Natural killer cell (primary cell): Measurements from ENCODE around the gene KDM4C. TPM values are rescaled to one million over a fixed set of nuclear protein-coding genes. Genes with fewer than 3 reads are reported as not detected.
"Not testable (repeated sequence)": the region's sequence is repeated elsewhere in the genome, so short reads cannot be mapped to it uniquely, and the experiment has no call there.

Source experiments
- ATAC-seq, 3 donors: fragments of 150-1000 bp in 2 of 3; fragments of 200-7000 bp in 1 of 3; cut with Tn5 transposase; 1 replicate in 1 of 3; 2 replicates in 2 of 3; pipeline ENCODE4 v1.10.0; 2021; ENCODE audit warnings: mild to moderate bottlenecking in 2 of 3, moderate library complexity in 2 of 3
- DNase-seq, 2 donors: peaks; one replicate each; pipeline versions ENCODE4 v3.0.0 to v3.0.0-alpha.2; 2013 to 2021; ENCODE audit warnings: mixed read lengths in 1 of 2
- H3K27ac ChIP-seq: one replicate; pipeline ENCODE4 v1.5.1; 2013; ENCODE audit warnings: mild to moderate bottlenecking, low read length
- H3K27me3 ChIP-seq: one replicate; pipeline ENCODE4 v1.6.1; 2013; ENCODE audit warnings: low read length; ENCODE audit not compliant: control insufficient read depth, insufficient read depth
- H3K36me3 ChIP-seq: one replicate; pipeline ENCODE4 v1.6.1; 2013; ENCODE audit warnings: low read length; ENCODE audit not compliant: control insufficient read depth, insufficient read depth
- H3K4me1 ChIP-seq: one replicate; pipeline ENCODE4 v1.6.1; 2013; ENCODE audit warnings: low read length; ENCODE audit not compliant: control insufficient read depth, insufficient read depth
- H3K4me3 ChIP-seq: one replicate; pipeline ENCODE4 v1.5.1; 2013; ENCODE audit warnings: low read length
- H3K9me3 ChIP-seq: one replicate; pipeline ENCODE4 v1.6.1; 2013; ENCODE audit warnings: low read length; ENCODE audit not compliant: control insufficient read depth, insufficient read depth
- H3K27ac Mint-ChIP-seq, 2 donors: one replicate each; pipeline ENCODE4 v1.8.0; 2022; ENCODE audit warnings: mild to moderate bottlenecking in 2 of 2, mixed read lengths in 2 of 2, moderate library complexity in 1 of 2
- H3K27me3 Mint-ChIP-seq, 2 donors: one replicate each; pipeline ENCODE4 v1.8.0; 2022; ENCODE audit warnings: low read depth in 2 of 2, mixed read lengths in 2 of 2
- H3K36me3 Mint-ChIP-seq: one replicate; pipeline ENCODE4 v1.8.0; 2022; ENCODE audit warnings: mixed read lengths
- H3K4me1 Mint-ChIP-seq, 2 donors: one replicate each; pipeline ENCODE4 v1.8.0; 2022; ENCODE audit warnings: mixed read lengths in 2 of 2
- H3K4me3 Mint-ChIP-seq: one replicate; pipeline ENCODE4 v1.8.0; 2022; ENCODE audit warnings: mild to moderate bottlenecking, moderate library complexity, mixed read lengths
- H3K9me3 Mint-ChIP-seq, 2 donors: one replicate each; pipeline ENCODE4 v1.8.0; 2022; ENCODE audit warnings: mixed read lengths in 2 of 2
- WGBS: methylation state at CpG from one replicate; pipeline ENCODE4 v1.1.7; 2013; ENCODE audit warnings: missing lambda C conversion rate; ENCODE audit not compliant: insufficient coverage; 5-methylcytosine and 5-hydroxymethylcytosine counted together
- intact Hi-C: fragments of 100-400 bp; cut with micrococcal nuclease; formaldehyde crosslinking; loops from one replicate; pipeline ENCODE4 v1.14.2; 2022
- total RNA-seq, 4 donors: library from RNA; stranded (reverse); fragments of 120-200 nt in 1 of 4; gene quantifications; one replicate each; pipeline versions ENCODE4 v1.2.3 to v1.2.4, GENCODE V29; 2013 to 2022
- TF ChIP-seq, protein P1 (sequence below): fragments of 200-600 bp; IDR thresholded peaks from one replicate; pipeline ENCODE4 v1.8.0; 2022; ENCODE audit warnings: antibody characterized with exemption

Gene KDM4C
- total RNA-seq, 3 donors from 2014 or later (not counting 1 experiment from before 2014, with no cell fraction given): 115 to 137 (median 116) TPM

DNA sequence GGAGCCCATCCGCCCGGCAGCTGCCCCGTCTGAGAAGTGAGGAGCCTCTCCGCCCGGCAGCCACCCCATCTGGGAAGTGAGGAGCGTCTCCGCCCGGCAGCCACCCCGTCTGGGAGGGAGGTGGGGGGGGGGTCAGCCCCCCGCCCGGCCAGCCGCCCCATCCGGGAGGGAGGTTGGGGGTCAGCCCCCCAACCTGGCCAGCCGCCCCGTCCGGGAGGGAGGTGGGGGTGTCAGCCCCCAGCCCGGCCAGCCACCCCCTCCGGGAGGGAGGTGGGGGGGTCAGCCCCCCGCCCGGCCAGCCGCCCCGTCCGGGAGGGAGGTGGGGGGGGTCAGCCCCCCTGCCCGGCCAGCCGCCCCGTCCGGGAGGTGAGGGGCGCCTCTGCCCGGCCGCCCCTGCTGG lies 49.9 kb downstream of the KDM4C start:
- H3K9me3 Mint-ChIP-seq, H3K27me3 Mint-ChIP-seq, intact Hi-C loops: not testable (repeated sequence)

DNA sequence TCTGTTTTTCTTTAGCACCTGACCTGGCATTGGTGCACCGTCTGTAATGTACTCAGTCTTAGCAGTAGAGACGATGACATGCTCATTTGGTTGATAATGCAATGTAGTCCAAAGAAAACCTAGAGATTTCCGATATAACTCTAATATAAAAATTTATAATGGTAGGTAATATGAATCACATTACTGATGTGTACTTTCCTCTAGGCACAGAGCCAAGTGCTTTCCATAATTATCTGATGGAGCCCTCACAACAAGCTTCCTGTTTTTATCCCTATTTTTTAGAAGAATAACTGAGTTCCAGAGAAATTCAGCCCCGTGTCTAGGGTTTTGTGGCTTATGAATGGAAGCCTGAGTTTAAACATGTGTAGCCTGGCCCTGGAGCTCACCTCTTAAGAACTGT lies 53.7 kb downstream of the KDM4C start:
- no peak overlapping the region for H3K4me3 ChIP-seq
- 98% methylated on average over 2 of the region's 4 CpGs for WGBS
- H3K36me3 ChIP-seq: peaks cover 20% of the 10 kb centered on the region
- H3K4me3 Mint-ChIP-seq: no peak overlapping the region
- no peaks in the 10 kb centered on the region for H3K36me3 Mint-ChIP-seq
- H3K9me3 ChIP-seq: no peaks in the 10 kb centered on the region
- no peaks in the 10 kb centered on the region for H3K27me3 ChIP-seq
- H3K27me3 Mint-ChIP-seq: no peaks in the 10 kb centered on the region
- no peak overlapping the region for H3K27ac Mint-ChIP-seq
- no peak for ATAC-seq
- H3K9me3 Mint-ChIP-seq: no peaks in the 10 kb centered on the region
- intact Hi-C loops: no loop called here
- TF ChIP-seq, protein P1, sequence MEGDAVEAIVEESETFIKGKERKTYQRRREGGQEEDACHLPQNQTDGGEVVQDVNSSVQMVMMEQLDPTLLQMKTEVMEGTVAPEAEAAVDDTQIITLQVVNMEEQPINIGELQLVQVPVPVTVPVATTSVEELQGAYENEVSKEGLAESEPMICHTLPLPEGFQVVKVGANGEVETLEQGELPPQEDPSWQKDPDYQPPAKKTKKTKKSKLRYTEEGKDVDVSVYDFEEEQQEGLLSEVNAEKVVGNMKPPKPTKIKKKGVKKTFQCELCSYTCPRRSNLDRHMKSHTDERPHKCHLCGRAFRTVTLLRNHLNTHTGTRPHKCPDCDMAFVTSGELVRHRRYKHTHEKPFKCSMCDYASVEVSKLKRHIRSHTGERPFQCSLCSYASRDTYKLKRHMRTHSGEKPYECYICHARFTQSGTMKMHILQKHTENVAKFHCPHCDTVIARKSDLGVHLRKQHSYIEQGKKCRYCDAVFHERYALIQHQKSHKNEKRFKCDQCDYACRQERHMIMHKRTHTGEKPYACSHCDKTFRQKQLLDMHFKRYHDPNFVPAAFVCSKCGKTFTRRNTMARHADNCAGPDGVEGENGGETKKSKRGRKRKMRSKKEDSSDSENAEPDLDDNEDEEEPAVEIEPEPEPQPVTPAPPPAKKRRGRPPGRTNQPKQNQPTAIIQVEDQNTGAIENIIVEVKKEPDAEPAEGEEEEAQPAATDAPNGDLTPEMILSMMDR: no peak
- H3K4me1 ChIP-seq: no peaks in the 10 kb centered on the region
- DNase-seq: no peak
- H3K4me1 Mint-ChIP-seq: peaks cover 4 to 10% of the 10 kb centered on the region in 2 donors
- no peak overlapping the region for H3K27ac ChIP-seq

More for the DNA sequence above, 49.9 kb downstream of the KDM4C start:
- WGBS: 93% methylated on average over 3 of the region's 30 CpGs
- not testable (repeated sequence) for H3K9me3 ChIP-seq, H3K4me3 ChIP-seq, H3K4me1 Mint-ChIP-seq, H3K4me3 Mint-ChIP-seq, H3K36me3 ChIP-seq, H3K27me3 ChIP-seq, H3K27ac Mint-ChIP-seq, H3K36me3 Mint-ChIP-seq, H3K4me1 ChIP-seq, H3K27ac ChIP-seq, DNase-seq, ATAC-seq

DNA sequence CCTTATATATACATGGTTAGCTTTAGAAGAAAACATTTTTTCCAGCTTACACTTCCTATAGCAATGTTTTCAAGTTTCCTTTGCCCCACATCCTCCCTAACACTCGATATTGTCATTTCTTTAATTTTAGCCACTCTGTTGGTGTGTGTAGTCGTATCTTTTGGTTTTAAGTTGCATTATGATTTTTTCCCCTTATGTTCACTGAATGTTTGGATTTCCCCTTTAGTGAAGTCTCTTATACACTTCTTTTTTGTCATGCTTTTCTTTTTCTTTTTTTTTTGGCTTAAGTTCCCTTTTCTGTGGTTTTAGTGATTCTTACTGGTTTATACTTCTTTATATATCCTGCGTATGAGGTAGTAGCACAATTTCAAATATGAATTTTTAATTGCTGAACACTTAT lies 58.8 kb downstream of the KDM4C start:
- Histone ChIP-seq H3K36me3 (peaks cover 19% of the 10 kb centered on the region), H3K9me3 (no peaks in the 10 kb centered on the region), H3K27ac (no peak overlapping the region), H3K4me3 (no peak overlapping the region), H3K4me1 (no peaks in the 10 kb centered on the region), H3K27me3 (no peaks in the 10 kb centered on the region)
- H3K36me3 Mint-ChIP-seq: no peaks in the 10 kb centered on the region
- H3K27me3 Mint-ChIP-seq: no peaks in the 10 kb centered on the region
- no peak overlapping the region for H3K4me3 Mint-ChIP-seq
- H3K4me1 Mint-ChIP-seq: peaks cover 24 to 30% of the 10 kb centered on the region in 2 donors
- DNase-seq: no peak
- ATAC-seq: no peak
- TF ChIP-seq, protein P1: no peak
- H3K9me3 Mint-ChIP-seq: no peaks in the 10 kb centered on the region
- intact Hi-C loops: no loop called here
- WGBS: no CpG with 5 or more reads among the region's 3 CpGs
- H3K27ac Mint-ChIP-seq: peak overlapping the region in 1 of 2 donors; percentile 24

DNA sequence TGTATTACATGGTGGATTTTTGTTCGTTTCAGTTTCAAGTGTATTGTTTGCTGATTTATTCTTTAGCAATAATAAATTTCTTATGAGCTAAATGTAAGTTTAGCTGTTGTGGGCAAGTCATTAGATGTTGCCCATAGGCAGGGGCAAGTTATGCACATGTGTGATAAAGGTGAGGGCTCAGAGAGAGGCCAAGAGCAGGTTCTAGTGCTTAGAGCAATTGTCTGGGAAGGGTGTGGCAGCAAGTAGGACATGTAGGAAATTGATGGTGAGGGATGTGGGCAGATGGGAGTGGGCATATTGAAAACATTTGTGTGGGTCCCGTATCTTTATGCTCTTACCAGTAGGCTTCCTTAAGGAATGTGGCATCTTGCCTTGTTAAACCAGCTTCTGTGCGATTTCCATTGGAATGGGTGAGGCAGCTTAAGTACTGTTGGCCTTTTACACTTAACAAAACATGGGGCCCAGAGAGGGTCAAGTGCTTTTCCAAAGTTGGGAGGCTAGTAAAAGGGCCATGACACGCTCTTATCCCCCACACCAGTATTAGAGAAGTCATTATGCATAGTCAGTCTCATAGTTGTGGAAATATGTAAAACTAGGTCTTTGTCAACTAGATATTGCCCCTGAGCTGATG lies 60.6 kb downstream of the KDM4C start:
- ATAC-seq (no peak), DNase-seq (no peak)
- H3K4me3 ChIP-seq: no peak overlapping the region
- Mint-ChIP-seq H3K36me3 (no peaks in the 10 kb centered on the region), H3K27ac (peak overlapping the region in 1 of 2 donors; percentile 25), H3K4me1 (peaks cover 33 to 40% of the 10 kb centered on the region in 2 donors), H3K9me3 (no peaks in the 10 kb centered on the region), H3K4me3 (no peak overlapping the region), H3K27me3 (no peaks in the 10 kb centered on the region)
- intact Hi-C loops: no loop called here
- TF ChIP-seq, protein P1: no peak
- H3K27ac ChIP-seq: no peak overlapping the region
- H3K36me3 ChIP-seq: peaks cover 23% of the 10 kb centered on the region
- no peaks in the 10 kb centered on the region for H3K9me3 ChIP-seq
- no peaks in the 10 kb centered on the region for H3K4me1 ChIP-seq
- WGBS: 93% methylated on average over 3 of the region's 4 CpGs
- no peaks in the 10 kb centered on the region for H3K27me3 ChIP-seq
